ENCODE results near the gene GPATCH2L.

- TF ChIP-seq CTCF (IDR thresholded peaks at IDR 0.05) (no peak), POLR2AphosphoS5 (IDR thresholded peaks at IDR 0.05) (no peak)
Observed at GRCh38 chr14:76218662-76219061, 66.9 kb downstream of the GPATCH2L start.

Data from esophagus muscularis mucosa (tissue), 3 donors.